Suprapubic skin (tissue), 3 donors: ENCODE results near the gene TMEM163.

Experiments
- CTCF ChIP-seq, 2 donors: fragments of 200-600 bp in 1 of 2; fragments of 450-650 bp in 1 of 2; sonication (generic) in 1 of 2; IDR thresholded peaks; one replicate each; pipeline ENCODE4 v1.5.1; 2016 to 2019; ENCODE audit warnings: antibody characterized with exemption in 2 of 2, mild to moderate bottlenecking in 1 of 2, moderate library complexity in 1 of 2
- POLR2A ChIP-seq, 2 donors: fragments of 450-650 bp; IDR thresholded peaks; one replicate each; pipeline ENCODE4 v1.6.1; 2017; ENCODE audit warnings: antibody characterized with exemption in 2 of 2, mild to moderate bottlenecking in 2 of 2, moderate library complexity in 2 of 2

- TF ChIP-seq POLR2A (IDR thresholded peaks at IDR 0.05): no peak
- no peak for TF ChIP-seq CTCF (IDR thresholded peaks at IDR 0.05)
Measured at GRCh38 chr2:134491022-134491421, 227.8 kb downstream of the TMEM163 start.
